KMS-11 (cell line): Measurements from ENCODE around the gene PSTPIP2.

Experiments used
- H2AFZ ChIP-seq: fragments of 200-600 bp; sonication (generic); 2 replicates; pipeline ENCODE4 v1.6.1; 2016; ENCODE audit warnings: antibody characterized with exemption, mixed run types, low read depth
- H3K27ac ChIP-seq: fragments of 200-600 bp; sonication (generic); 2 replicates; pipeline ENCODE4 v1.6.1; 2016; ENCODE audit warnings: mild to moderate bottlenecking, mixed run types
- H3K27me3 ChIP-seq: fragments of 200-600 bp; sonication (generic); 2 replicates; pipeline ENCODE4 v1.6.1; 2017; ENCODE audit warnings: mild to moderate bottlenecking, low read depth, mixed run types, moderate library complexity; ENCODE audit not compliant: insufficient read depth
- H3K36me3 ChIP-seq: fragments of 200-600 bp; sonication (generic); 2 replicates; pipeline ENCODE4 v1.6.1; 2017; ENCODE audit warnings: mild to moderate bottlenecking, mixed run types; ENCODE audit not compliant: insufficient read depth
- H3K4me1 ChIP-seq: fragments of 200-600 bp; sonication (generic); 2 replicates; pipeline ENCODE4 v1.6.1; 2016; ENCODE audit warnings: mild to moderate bottlenecking, low read depth, mixed run types; ENCODE audit not compliant: poor library complexity, severe bottlenecking
- H3K4me2 ChIP-seq: fragments of 200-600 bp; sonication (generic); 2 replicates; pipeline ENCODE4 v1.7.0; 2016; ENCODE audit warnings: mild to moderate bottlenecking, mixed run types
- H3K4me3 ChIP-seq: fragments of 200-600 bp; sonication (generic); IDR thresholded peaks from 2 replicates; pipeline ENCODE4 v1.6.1; 2017; ENCODE audit warnings: low read depth, low read length, mixed read lengths; ENCODE audit not compliant: insufficient read depth
- H3K79me2 ChIP-seq: fragments of 200-600 bp; sonication (generic); 2 replicates; pipeline ENCODE4 v1.6.1; 2016; ENCODE audit warnings: low read depth, mixed run types; ENCODE audit not compliant: insufficient read depth
- H3K9ac ChIP-seq: fragments of 200-600 bp; sonication (generic); 2 replicates; pipeline ENCODE4 v1.6.1; 2016; ENCODE audit warnings: mild to moderate bottlenecking, mixed run types
- H4K20me1 ChIP-seq: fragments of 200-600 bp; sonication (generic); 2 replicates; pipeline ENCODE4 v1.6.1; 2016; ENCODE audit warnings: mild to moderate bottlenecking, mixed run types; ENCODE audit not compliant: insufficient read depth
- TF ChIP-seq, protein P1 (sequence below): fragments of 200-600 bp; sonication (generic); conservative IDR thresholded peaks from 2 replicates; pipeline ENCODE4 v1.6.1; 2017; ENCODE audit warnings: low read depth, mild to moderate bottlenecking, antibody characterized with exemption, low read length, moderate library complexity, mixed read lengths

Gene PSTPIP2

GRCh38 chr18:45958730-45959129 is 113.3 kb downstream of the PSTPIP2 start:
- Histone ChIP-seq H3K4me1 (peaks cover 40% of the 10 kb centered on the region), H3K27me3 (no peaks in the 10 kb centered on the region), H3K79me2 (peaks cover 49% of the 10 kb centered on the region), H3K9ac (no peak overlapping the region), H3K27ac (no peak overlapping the region), H3K4me2 (no peak overlapping the region), H2AFZ (no peak overlapping the region), H3K36me3 (peaks cover 6% of the 10 kb centered on the region; the same call in 1 of the 2 replicates), H3K4me3 (no peak overlapping the region), H4K20me1 (no peaks in the 10 kb centered on the region)
- TF ChIP-seq, protein P1, sequence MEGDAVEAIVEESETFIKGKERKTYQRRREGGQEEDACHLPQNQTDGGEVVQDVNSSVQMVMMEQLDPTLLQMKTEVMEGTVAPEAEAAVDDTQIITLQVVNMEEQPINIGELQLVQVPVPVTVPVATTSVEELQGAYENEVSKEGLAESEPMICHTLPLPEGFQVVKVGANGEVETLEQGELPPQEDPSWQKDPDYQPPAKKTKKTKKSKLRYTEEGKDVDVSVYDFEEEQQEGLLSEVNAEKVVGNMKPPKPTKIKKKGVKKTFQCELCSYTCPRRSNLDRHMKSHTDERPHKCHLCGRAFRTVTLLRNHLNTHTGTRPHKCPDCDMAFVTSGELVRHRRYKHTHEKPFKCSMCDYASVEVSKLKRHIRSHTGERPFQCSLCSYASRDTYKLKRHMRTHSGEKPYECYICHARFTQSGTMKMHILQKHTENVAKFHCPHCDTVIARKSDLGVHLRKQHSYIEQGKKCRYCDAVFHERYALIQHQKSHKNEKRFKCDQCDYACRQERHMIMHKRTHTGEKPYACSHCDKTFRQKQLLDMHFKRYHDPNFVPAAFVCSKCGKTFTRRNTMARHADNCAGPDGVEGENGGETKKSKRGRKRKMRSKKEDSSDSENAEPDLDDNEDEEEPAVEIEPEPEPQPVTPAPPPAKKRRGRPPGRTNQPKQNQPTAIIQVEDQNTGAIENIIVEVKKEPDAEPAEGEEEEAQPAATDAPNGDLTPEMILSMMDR = no peak

DNA sequence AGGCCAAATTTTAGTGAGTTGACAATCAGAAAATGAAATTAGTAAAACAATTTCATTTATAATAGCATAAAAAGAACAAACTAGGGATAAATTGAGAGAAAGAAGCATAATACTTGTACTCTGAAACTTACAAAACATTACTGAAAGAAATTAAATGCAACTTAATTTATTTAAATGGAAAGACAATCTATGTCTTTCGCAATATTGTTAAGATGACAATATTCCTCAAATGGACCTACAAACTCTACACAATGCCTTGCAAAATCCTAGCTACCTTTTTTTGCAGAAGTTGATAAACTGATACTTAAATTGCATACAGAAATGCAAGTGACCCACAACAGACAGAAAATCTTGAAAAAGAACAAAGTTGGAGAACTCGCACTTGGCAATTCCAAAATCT is 114.0 kb downstream of the PSTPIP2 start:
- Histone ChIP-seq H4K20me1 (no peaks in the 10 kb centered on the region), H3K79me2 (peaks cover 42% of the 10 kb centered on the region; the same call in 1 of the 2 replicates), H3K36me3 (peaks cover 6% of the 10 kb centered on the region; the same call in 1 of the 2 replicates), H3K4me2 (no peak overlapping the region), H3K27me3 (no peaks in the 10 kb centered on the region), H2AFZ (no peak overlapping the region), H3K4me3 (no peak overlapping the region), H3K9ac (no peak overlapping the region), H3K27ac (no peak overlapping the region), H3K4me1 (peaks cover 33% of the 10 kb centered on the region)
- TF ChIP-seq, protein P1 = no peak

GRCh38 chr18:45957100-45957499 is 115.0 kb downstream of the PSTPIP2 start:
- TF ChIP-seq, protein P1 = no peak
- Histone ChIP-seq H2AFZ (no peak overlapping the region), H3K4me2 (no peak overlapping the region), H3K4me3 (no peak overlapping the region), H3K4me1 (peaks cover 24% of the 10 kb centered on the region), H3K9ac (no peak overlapping the region), H4K20me1 (no peaks in the 10 kb centered on the region), H3K27ac (no peak overlapping the region), H3K79me2 (peaks cover 41% of the 10 kb centered on the region; the same call in 1 of the 2 replicates), H3K36me3 (peaks cover 6% of the 10 kb centered on the region; the same call in 1 of the 2 replicates), H3K27me3 (no peaks in the 10 kb centered on the region)

- Histone ChIP-seq H4K20me1 (no peaks in the 10 kb centered on the region), H3K4me2 (no peak overlapping the region), H3K9ac (no peak overlapping the region), H3K27me3 (no peaks in the 10 kb centered on the region), H3K4me1 (no peaks in the 10 kb centered on the region), H3K36me3 (peaks cover 6% of the 10 kb centered on the region; the same call in 1 of the 2 replicates), H2AFZ (no peak overlapping the region), H3K27ac (no peak overlapping the region), H3K79me2 (peaks cover 18% of the 10 kb centered on the region; the same call in 1 of the 2 replicates), H3K4me3 (no peak overlapping the region)
- TF ChIP-seq, protein P1 = no peak
Observed at GRCh38 chr18:45954070-45954934, 117.8 kb downstream of the PSTPIP2 start.
